Measurements from ENCODE around the gene STX7. TPM values are rescaled to one million over a fixed set of nuclear protein-coding genes. Genes with fewer than 3 reads are reported as not detected.

The STX7 gene
- total and polyA plus RNA-seq, 2 donors from 2014 or later = 27.4 to 77.9 TPM

GRCh38 chr6:132399376-132400074, 113.4 kb downstream of the STX7 start:
- Histone ChIP-seq H3K27me3 (ENCODE audit: control insufficient read depth, insufficient read depth, low read length) (no peaks in the 10 kb centered on the region), H3K36me3 (ENCODE audit: control insufficient read depth in 2 of 3, insufficient read depth in 3 of 3, low read length in 3 of 3) (no peaks in the 10 kb centered on the region), H3K4me3 (ENCODE audit: low read length in 3 of 3) (peak overlapping the region in 2 of 3 donors; percentile 58 to 78), H3K9me3 (ENCODE audit: control insufficient read depth in 2 of 3, insufficient read depth in 1 of 3, low read length in 3 of 3) (peaks cover 0 to 7% (median 4%) of the 10 kb centered on the region in 3 donors), H3K4me1 (ENCODE audit: control insufficient read depth in 2 of 3, insufficient read depth in 2 of 3, low read depth in 1 of 3, low read length in 3 of 3) (no peaks in the 10 kb centered on the region), H3K27ac (ENCODE audit: low read depth in 2 of 2, low read length in 2 of 2) (no peak overlapping the region), H3K9ac (ENCODE audit: low read length in 3 of 3) (peak overlapping the region in 1 of 3 donors; percentile 63)
- FAIRE-seq (no peak), DNase-seq (peak in 2 of 5 donors; percentile 30 to 62)
- no peak for TF ChIP-seq CTCF (IDR thresholded peaks at IDR 0.05; ENCODE audit: borderline replicate concordance, extremely low read depth, insufficient read depth)
- intact Hi-C loops (cut with DNase I) = no loop called here

Other genes starting within 250 kb of the STX7 start
- gene MOXD1, start 111.6 kb downstream of the STX7 start, total RNA-seq = 35.9 TPM
- gene MOXD1, start 111.6 kb downstream of the STX7 start, polyA plus RNA-seq (ENCODE audit: insufficient read depth, low read depth, low replicate concordance) = 11.6 TPM
- gene TAAR9, start 25.2 kb upstream of the STX7 start, total RNA-seq = not detected
- not detected for gene TAAR9, start 25.2 kb upstream of the STX7 start, polyA plus RNA-seq (ENCODE audit: insufficient read depth, low read depth, low replicate concordance)
- not detected for gene TAAR8, start 39.6 kb upstream of the STX7 start, total RNA-seq
- not detected for gene TAAR8, start 39.6 kb upstream of the STX7 start, polyA plus RNA-seq (ENCODE audit: insufficient read depth, low read depth, low replicate concordance)
- not detected for gene TAAR6, start 57.2 kb upstream of the STX7 start, total RNA-seq
- gene TAAR6, start 57.2 kb upstream of the STX7 start, polyA plus RNA-seq (ENCODE audit: insufficient read depth, low read depth, low replicate concordance) = not detected
- gene TAAR5, start 76.6 kb upstream of the STX7 start, total RNA-seq = not detected
- not detected for gene TAAR5, start 76.6 kb upstream of the STX7 start, polyA plus RNA-seq (ENCODE audit: insufficient read depth, low read depth, low replicate concordance)
- gene TAAR2, start 111.2 kb upstream of the STX7 start, total RNA-seq = not detected
- gene TAAR2, start 111.2 kb upstream of the STX7 start, polyA plus RNA-seq (ENCODE audit: insufficient read depth, low read depth, low replicate concordance) = not detected
- not detected for gene TAAR1, start 146.1 kb upstream of the STX7 start, total RNA-seq
- not detected for gene TAAR1, start 146.1 kb upstream of the STX7 start, polyA plus RNA-seq (ENCODE audit: insufficient read depth, low read depth, low replicate concordance)
- 7.5 TPM for gene VNN1, start 200.9 kb upstream of the STX7 start, total RNA-seq
- gene VNN1, start 200.9 kb upstream of the STX7 start, polyA plus RNA-seq (ENCODE audit: insufficient read depth, low read depth, low replicate concordance) = 13.8 TPM
- 6.7 TPM for gene VNN2, start 244.8 kb upstream of the STX7 start, total RNA-seq
- 1.7 TPM for gene VNN2, start 244.8 kb upstream of the STX7 start, polyA plus RNA-seq (ENCODE audit: insufficient read depth, low read depth, low replicate concordance)

All from kidney (tissue), 14 donors.